Measurements from ENCODE around the gene NMT1. TPM values are rescaled to one million over a fixed set of nuclear protein-coding genes. Genes with fewer than 3 reads are reported as not detected.

NMT1 gene
- total and polyA plus RNA-seq, 2 of the 13 experiments (the other 11 are each of a cell fraction or from before 2014, with no cell fraction given), result 75.7 to 142 TPM

- H3K4me1 ChIP-seq (ENCODE audit: insufficient read depth, low read length), result peaks cover 24% of the 10 kb centered on the region
- no TSS peak for BruUV-seq (replicated peaks)
- H3K9me3 ChIP-seq (ENCODE audit: low read length), result no peaks in the 10 kb centered on the region
- ATAC-seq (peak; percentile 7), FAIRE-seq (no peak), DNase-seq (ENCODE audit: low spot score) (no peak)
- 1% methylated on average over 56 of the region's 56 CpGs for WGBS (ENCODE audit: low lambda C conversion rate)
- intact Hi-C loops (cut with micrococcal nuclease; ENCODE audit: unreplicated experiment) (loop anchor here (1.0 kb wide), 1 partner anchor 47 kb away; no protein-coding TSS in a partner anchor), in situ Hi-C loops (cut with HindIII; ENCODE audit: extremely low pct_ligation_motif_present, low pct_unique_long_range_greater_than_20kb) (loop anchor here (5.0 kb wide), 2 partner anchors 47 to 97 kb away; no protein-coding TSS in a partner anchor)
- H3K79me2 ChIP-seq (ENCODE audit: insufficient read depth, low read length), result peaks cover 36% of the 10 kb centered on the region
- H3K27ac ChIP-seq (ENCODE audit: extremely low read length, insufficient read depth, low read length), result peak overlapping the region; percentile 69
- peak overlapping the region; percentile 97 to 98 (median 97) for H3K4me3 ChIP-seq (replicated peaks in 1 of 3; ENCODE audit: insufficient read depth in 1 of 3, low read depth in 2 of 3, low read length in 3 of 3)
- H4K20me1 ChIP-seq (ENCODE audit: insufficient read depth, low read length), result peaks cover 35% of the 10 kb centered on the region
- H3K9ac ChIP-seq (ENCODE audit: insufficient read depth, low read depth, low read length), result peak overlapping the region; percentile 85
- peak overlapping the region; percentile 95 for H3K4me2 ChIP-seq (ENCODE audit: low read depth, low read length)
- no peak overlapping the region for H2AFZ ChIP-seq (ENCODE audit: low read length)
- ChIA-PET POLR2A (interaction anchor here (0.6 to 19.8 kb wide), 28 partner anchors 12 to 369 kb away, joined by 3 to 2487 read pairs (median 13); partner anchors contain the start of genes ACBD4, HEXIM2, MAP3K14 and NMT1), CTCF (ENCODE audit: low intra/inter-chr PET ratio, low total read pairs) (interaction anchor here (1.2 to 8.5 kb wide), 5 partner anchors 9 to 47 kb away, joined by 4 to 130 read pairs (median 10); partner anchors contain the start of genes ACBD4 and HEXIM2)
- H3K36me3 ChIP-seq (replicated peaks in 1 of 2; ENCODE audit: control insufficient read depth in 1 of 2, insufficient read depth in 2 of 2, low read length in 2 of 2), result no peaks in the 10 kb centered on the region; a peak in 1 of 5 replicates
- no peaks in the 10 kb centered on the region; a peak in 2 of 5 replicates for H3K27me3 ChIP-seq (ENCODE audit: control insufficient read depth in 1 of 2, insufficient read depth in 2 of 2, low read length in 2 of 2)
- peak; percentile 64 for TF ChIP-seq ZNF407 (CRISPR knock-in tag; IDR thresholded peaks at IDR 0.05; ENCODE audit: not compliant biosample characterization)
- TF ChIP-seq ZNF891 (CRISPR knock-in tag; IDR thresholded peaks at IDR 0.05), result peak; percentile 35; the same call in 1 of the 2 replicates
- no peak for TF ChIP-seq ZFAT (CRISPR knock-in tag; conservative IDR thresholded peaks at IDR 0.05)
- no peak for TF ChIP-seq SMAD3 (CRISPR knock-in tag; IDR thresholded peaks at IDR 0.05)
- peak; percentile 61; the same call in 1 of the 2 replicates for TF ChIP-seq ZNF232 (CRISPR knock-in tag; IDR thresholded peaks at IDR 0.05; ENCODE audit: borderline replicate concordance)
- no peak for TF ChIP-seq CEBPB (IDR thresholded peaks at IDR 0.05; ENCODE audit: borderline replicate concordance, low read depth, low read length)
- TF ChIP-seq NONO (IDR thresholded peaks at IDR 0.05), result no peak
- TF ChIP-seq NONO (CRISPR knock-in tag; conservative IDR thresholded peaks at IDR 0.05), result no peak; the same call in 1 of the 2 replicates
- no peak for TF ChIP-seq SIX4 (CRISPR knock-in tag; IDR thresholded peaks at IDR 0.05)
- no peak for TF ChIP-seq RELA (CRISPR knock-in tag; IDR thresholded peaks at IDR 0.05)
- 0 out of 2 replicates have a peak, but pooled peaks have one; percentile 21 for TF ChIP-seq SALL2 (CRISPR knock-in tag; IDR thresholded peaks at IDR 0.05)
- 0 out of 2 replicates have a peak, but pooled peaks have one; percentile 46 for TF ChIP-seq SAFB2 (CRISPR knock-in tag; IDR thresholded peaks at IDR 0.05; ENCODE audit: borderline replicate concordance, low read depth)
- no peak for TF ChIP-seq CHCHD3 (CRISPR knock-in tag; IDR thresholded peaks at IDR 0.05)
- TF ChIP-seq JUND (CRISPR knock-in tag; IDR thresholded peaks at IDR 0.05), result 0 out of 2 replicates have a peak, but pooled peaks have one; percentile 8
- TF ChIP-seq ZSCAN21 (CRISPR knock-in tag; IDR thresholded peaks at IDR 0.05; ENCODE audit: borderline replicate concordance), result peak; percentile 84
These were observed 88.8 kb downstream of the NMT1 start for GRCh38 chr17:45149669-45150664.

Data from HepG2 (cell line).